OCI-LY1 (cell line): ENCODE data around the gene PPP4C.
"Not testable (repeated sequence)": the region's sequence is repeated elsewhere in the genome, so short reads cannot be mapped to it uniquely, and the experiment has no call there.

Experiments used
- CTCF ChIP-seq: fragments of 200-600 bp; sonication (generic), shearing (Covaris generic); IDR thresholded peaks from 2 replicates; pipeline ENCODE4 v1.5.1; 2017; ENCODE audit warnings: mild to moderate bottlenecking, antibody characterized with exemption, low read length, moderate library complexity, mixed read lengths
- EZH2 ChIP-seq: fragments of 200-600 bp; sonication (generic), shearing (Covaris generic); IDR thresholded peaks from 2 replicates; pipeline ENCODE4 v1.8.0; 2017; ENCODE audit warnings: borderline replicate concordance, mixed run types, mild to moderate bottlenecking, antibody characterized with exemption, low read length, moderate library complexity, mixed read lengths

GRCh38 chr16:30125690-30126089 is 49.9 kb downstream of the PPP4C start:
- not testable (repeated sequence) for TF ChIP-seq CTCF, EZH2
